ENCODE measurements around the gene ASPG.

Gene ASPG

GRCh38 chr14:104086661-104087461 lies 1.4 kb downstream of the ASPG start:
- Histone ChIP-seq H3K36me3 (ENCODE audit: control insufficient read depth, low read length) (no peaks in the 10 kb centered on the region), H3K4me2 (ENCODE audit: low read length) (no peak overlapping the region), H3F3A (ENCODE audit: control insufficient read depth, insufficient read depth) (no peaks in the 10 kb centered on the region), H3K79me2 (ENCODE audit: control insufficient read depth, low read length) (no peaks in the 10 kb centered on the region), H3K27me3 (ENCODE audit: control insufficient read depth, low read length) (no peaks in the 10 kb centered on the region), H3K9me3 (ENCODE audit: control insufficient read depth, insufficient read depth, low read length) (no peaks in the 10 kb centered on the region), H3K4me1 (ENCODE audit: control insufficient read depth, low read length) (no peaks in the 10 kb centered on the region), H3K27ac (ENCODE audit: low read depth, low read length) (no peak overlapping the region), H3K9me2 (replicated peaks; ENCODE audit: control insufficient read depth, low read length) (no peaks in the 10 kb centered on the region), H3K4me3 (ENCODE audit: low read length) (no peak overlapping the region), H4K20me1 (ENCODE audit: control insufficient read depth, insufficient read depth, low read depth, low read length) (no peaks in the 10 kb centered on the region)
- TF ChIP-seq CTCF (IDR thresholded peaks at IDR 0.05; ENCODE audit: low read depth, low read length, poor library complexity, severe bottlenecking) (no peak), EZH2phosphoT487 (IDR thresholded peaks at IDR 0.05; ENCODE audit: borderline replicate concordance, low read length) (no peak)

DNA sequence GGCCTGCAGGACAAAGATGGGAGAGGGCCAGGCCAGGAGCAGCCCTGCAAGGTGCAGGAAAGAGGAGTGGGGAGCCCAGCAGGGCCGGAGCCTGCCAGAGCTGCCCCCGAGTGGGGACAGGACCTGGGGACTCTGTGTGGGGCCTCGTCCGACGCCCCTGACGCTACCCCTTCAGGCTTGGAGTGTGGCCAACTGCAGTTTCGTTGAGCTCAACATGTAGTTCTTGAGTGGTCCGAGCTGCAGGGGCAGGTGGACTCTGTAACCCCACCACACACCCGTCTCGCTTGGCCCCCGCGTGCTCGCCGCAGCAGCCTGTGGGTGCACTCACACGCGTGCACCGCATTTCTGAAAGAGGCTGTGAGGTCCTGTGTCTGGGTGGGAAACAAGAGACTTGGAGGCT lies 2.0 kb downstream of the ASPG start:
- Histone ChIP-seq H3K36me3 (ENCODE audit: control insufficient read depth, low read length) (no peaks in the 10 kb centered on the region), H3K9me3 (ENCODE audit: control insufficient read depth, insufficient read depth, low read length) (no peaks in the 10 kb centered on the region), H3K4me3 (ENCODE audit: low read length) (no peak overlapping the region), H3K27me3 (ENCODE audit: control insufficient read depth, low read length) (no peaks in the 10 kb centered on the region), H3K79me2 (ENCODE audit: control insufficient read depth, low read length) (no peaks in the 10 kb centered on the region), H3K9me2 (replicated peaks; ENCODE audit: control insufficient read depth, low read length) (no peaks in the 10 kb centered on the region), H4K20me1 (ENCODE audit: control insufficient read depth, insufficient read depth, low read depth, low read length) (no peaks in the 10 kb centered on the region), H3K4me1 (ENCODE audit: control insufficient read depth, low read length) (no peaks in the 10 kb centered on the region), H3F3A (ENCODE audit: control insufficient read depth, insufficient read depth) (no peaks in the 10 kb centered on the region), H3K4me2 (ENCODE audit: low read length) (no peak overlapping the region), H3K27ac (ENCODE audit: low read depth, low read length) (no peak overlapping the region)
- TF ChIP-seq CTCF (IDR thresholded peaks at IDR 0.05; ENCODE audit: low read depth, low read length, poor library complexity, severe bottlenecking): no peak
- TF ChIP-seq EZH2phosphoT487 (IDR thresholded peaks at IDR 0.05; ENCODE audit: borderline replicate concordance, low read length): no peak

DNA sequence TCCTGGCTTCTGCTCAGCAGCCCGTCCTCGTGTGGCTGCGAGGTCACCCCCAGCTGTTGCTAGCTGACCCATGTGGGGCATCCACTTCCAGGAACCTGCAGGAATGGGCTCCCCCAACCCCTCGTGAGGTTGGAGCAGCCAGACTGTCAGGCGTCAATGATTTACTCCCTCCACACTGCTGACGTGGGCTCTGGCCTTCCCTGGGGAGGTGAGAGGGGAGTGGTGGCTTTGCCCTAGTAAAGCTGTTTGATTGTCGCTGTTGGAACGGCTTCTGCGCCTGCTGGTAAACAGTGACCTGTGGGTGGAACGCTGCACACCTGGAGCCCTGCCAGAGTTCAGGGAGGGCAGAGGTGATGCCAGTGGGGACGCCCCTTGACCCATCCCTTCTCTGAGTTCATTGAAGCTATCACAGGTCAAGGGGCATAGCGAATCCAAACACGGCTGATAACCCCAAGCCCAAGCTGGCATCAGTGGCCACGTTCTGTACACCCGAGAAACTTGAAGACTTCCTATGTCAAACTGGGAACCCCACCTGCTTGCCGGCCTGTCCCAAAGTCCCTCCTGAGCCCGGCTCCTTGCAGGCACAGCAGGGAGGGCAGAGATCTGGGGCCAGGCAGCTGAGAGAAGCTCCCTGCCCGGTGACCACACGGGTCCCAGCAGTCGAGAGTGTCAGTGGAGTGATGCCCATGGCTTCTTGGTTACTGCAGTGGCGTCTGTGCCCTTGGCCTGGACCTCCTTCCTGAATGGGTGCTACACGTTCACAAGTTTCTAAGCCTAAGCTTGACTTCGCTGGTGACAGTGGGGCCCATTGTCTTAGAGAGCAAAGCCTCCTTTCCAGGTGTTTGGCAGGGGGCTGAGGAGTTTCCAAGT lies 2.7 kb downstream of the ASPG start:
- no peaks in the 10 kb centered on the region for H3K36me3 ChIP-seq (ENCODE audit: control insufficient read depth, low read length)
- no peaks in the 10 kb centered on the region for H3K27me3 ChIP-seq (ENCODE audit: control insufficient read depth, low read length)
- no peaks in the 10 kb centered on the region for H3K79me2 ChIP-seq (ENCODE audit: control insufficient read depth, low read length)
- H3F3A ChIP-seq (ENCODE audit: control insufficient read depth, insufficient read depth): no peaks in the 10 kb centered on the region
- H4K20me1 ChIP-seq (ENCODE audit: control insufficient read depth, insufficient read depth, low read depth, low read length): no peaks in the 10 kb centered on the region
- no peaks in the 10 kb centered on the region for H3K9me3 ChIP-seq (ENCODE audit: control insufficient read depth, insufficient read depth, low read length)
- no peak overlapping the region for H3K27ac ChIP-seq (ENCODE audit: low read depth, low read length)
- H3K4me3 ChIP-seq (ENCODE audit: low read length): no peak overlapping the region
- H3K9me2 ChIP-seq (replicated peaks; ENCODE audit: control insufficient read depth, low read length): no peaks in the 10 kb centered on the region
- TF ChIP-seq CTCF (IDR thresholded peaks at IDR 0.05; ENCODE audit: low read depth, low read length, poor library complexity, severe bottlenecking) (no peak), EZH2phosphoT487 (IDR thresholded peaks at IDR 0.05; ENCODE audit: borderline replicate concordance, low read length) (no peak)
- H3K4me2 ChIP-seq (ENCODE audit: low read length): no peak overlapping the region
- H3K4me1 ChIP-seq (ENCODE audit: control insufficient read depth, low read length): no peaks in the 10 kb centered on the region

Data from DOHH2 (cell line).